Measurements from ENCODE around the gene ZFYVE28.

Gene ZFYVE28

DNA sequence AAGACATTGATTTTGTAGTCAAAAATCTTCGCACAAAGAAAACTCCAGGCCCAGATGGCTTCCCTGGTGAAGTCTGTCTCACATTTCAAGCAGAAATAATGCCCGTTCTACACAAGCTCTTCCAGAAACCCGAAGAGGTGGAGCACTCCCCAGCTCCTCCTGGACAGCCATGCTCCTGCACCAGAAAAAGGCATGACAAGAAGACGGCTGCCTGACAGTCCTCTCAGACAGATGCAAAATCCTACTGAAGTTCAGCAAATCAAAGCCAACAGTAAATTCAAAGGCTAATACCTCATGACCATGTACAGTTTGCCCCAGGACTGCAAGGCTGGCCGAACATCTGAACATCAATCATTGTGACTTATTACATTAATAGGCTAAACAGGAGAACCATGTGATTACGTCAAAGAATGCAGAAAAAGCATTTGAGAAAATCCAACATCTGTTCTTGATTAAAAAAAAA, 125.8 kb downstream of the ZFYVE28 start:
- no peaks in the 10 kb centered on the region for H3K36me3 ChIP-seq (ENCODE audit: control insufficient read depth, insufficient read depth, low read length)
- no peaks in the 10 kb centered on the region for H3K27me3 ChIP-seq (ENCODE audit: control insufficient read depth, insufficient read depth, low read length)
- no peaks in the 10 kb centered on the region for H3K4me1 ChIP-seq (ENCODE audit: control insufficient read depth, insufficient read depth, low read length)
- no peak overlapping the region for H3K4me3 ChIP-seq (ENCODE audit: low read depth, low read length)
- no peak overlapping the region for H3K27ac ChIP-seq (ENCODE audit: low read depth, low read length)
- H3K9me3 ChIP-seq (ENCODE audit: control insufficient read depth, insufficient read depth, low read length), result no peaks in the 10 kb centered on the region
- H3K9ac ChIP-seq (ENCODE audit: low read depth, low read length), result no peak overlapping the region

GRCh38 chr4:2291705-2292645, 126.5 kb downstream of the ZFYVE28 start:
- no peak overlapping the region for H3K9ac ChIP-seq (ENCODE audit: low read depth, low read length)
- H3K9me3 ChIP-seq (ENCODE audit: control insufficient read depth, insufficient read depth, low read length), result no peaks in the 10 kb centered on the region
- H3K4me3 ChIP-seq (ENCODE audit: low read depth, low read length), result no peak overlapping the region
- no peaks in the 10 kb centered on the region for H3K36me3 ChIP-seq (ENCODE audit: control insufficient read depth, insufficient read depth, low read length)
- H3K27ac ChIP-seq (ENCODE audit: low read depth, low read length), result no peak overlapping the region
- H3K27me3 ChIP-seq (ENCODE audit: control insufficient read depth, insufficient read depth, low read length), result no peaks in the 10 kb centered on the region
- H3K4me1 ChIP-seq (ENCODE audit: control insufficient read depth, insufficient read depth, low read length), result no peaks in the 10 kb centered on the region

- Histone ChIP-seq H3K36me3 (ENCODE audit: control insufficient read depth, insufficient read depth, low read length) (no peaks in the 10 kb centered on the region), H3K4me3 (ENCODE audit: low read depth, low read length) (no peak overlapping the region), H3K4me1 (ENCODE audit: control insufficient read depth, insufficient read depth, low read length) (no peaks in the 10 kb centered on the region), H3K9ac (ENCODE audit: low read depth, low read length) (no peak overlapping the region), H3K9me3 (ENCODE audit: control insufficient read depth, insufficient read depth, low read length) (no peaks in the 10 kb centered on the region), H3K27me3 (ENCODE audit: control insufficient read depth, insufficient read depth, low read length) (no peaks in the 10 kb centered on the region), H3K27ac (ENCODE audit: low read depth, low read length) (no peak overlapping the region)
These were observed 127.3 kb downstream of the ZFYVE28 start for GRCh38 chr4:2290974-2291704.

DNA sequence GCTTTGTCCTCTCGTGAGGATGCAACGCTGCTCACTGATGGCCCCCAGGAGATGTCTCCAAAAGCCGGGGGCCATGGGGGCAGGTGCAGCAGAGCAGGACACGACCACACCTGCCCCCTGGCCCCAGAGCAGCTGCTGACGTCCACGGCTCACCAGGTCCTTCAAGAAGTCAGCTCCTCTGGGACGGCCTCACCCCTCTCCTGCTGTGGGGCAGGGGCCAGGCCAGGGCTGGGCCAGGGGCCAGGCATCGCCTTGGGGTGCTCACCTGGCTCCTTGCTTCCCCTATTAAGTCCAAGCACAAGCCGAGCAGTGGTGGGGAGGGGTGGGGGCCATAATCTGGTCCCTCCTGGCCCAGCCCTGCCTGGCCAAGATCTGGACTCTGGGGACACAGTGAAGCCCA, 128.0 kb downstream of the ZFYVE28 start:
- Histone ChIP-seq H3K27me3 (ENCODE audit: control insufficient read depth, insufficient read depth, low read length) (no peaks in the 10 kb centered on the region), H3K4me3 (ENCODE audit: low read depth, low read length) (no peak overlapping the region), H3K36me3 (ENCODE audit: control insufficient read depth, insufficient read depth, low read length) (no peaks in the 10 kb centered on the region), H3K27ac (ENCODE audit: low read depth, low read length) (no peak overlapping the region), H3K4me1 (ENCODE audit: control insufficient read depth, insufficient read depth, low read length) (no peaks in the 10 kb centered on the region), H3K9ac (ENCODE audit: low read depth, low read length) (no peak overlapping the region), H3K9me3 (ENCODE audit: control insufficient read depth, insufficient read depth, low read length) (no peaks in the 10 kb centered on the region)

DNA sequence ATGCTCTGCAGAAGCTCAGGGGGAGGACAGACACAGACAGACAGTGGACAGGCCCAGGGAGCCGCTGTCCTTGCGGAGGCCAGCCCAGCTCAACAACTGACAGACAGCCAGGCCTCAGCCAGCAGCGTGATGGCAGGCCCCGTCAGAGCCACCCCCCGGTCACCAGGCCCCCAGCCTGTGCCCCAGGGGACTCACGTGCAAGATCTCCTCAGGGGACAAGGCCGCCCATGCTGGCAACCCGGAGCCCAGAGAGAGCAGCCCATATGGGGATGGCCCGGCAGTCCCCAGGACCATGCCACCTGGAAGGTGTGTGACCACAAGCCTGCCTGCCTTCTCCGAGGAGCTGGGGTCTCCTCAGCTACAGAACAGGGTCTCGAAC, 128.5 kb downstream of the ZFYVE28 start:
- Histone ChIP-seq H3K9ac (ENCODE audit: low read depth, low read length) (no peak overlapping the region), H3K4me3 (ENCODE audit: low read depth, low read length) (no peak overlapping the region), H3K27ac (ENCODE audit: low read depth, low read length) (no peak overlapping the region)

DNA sequence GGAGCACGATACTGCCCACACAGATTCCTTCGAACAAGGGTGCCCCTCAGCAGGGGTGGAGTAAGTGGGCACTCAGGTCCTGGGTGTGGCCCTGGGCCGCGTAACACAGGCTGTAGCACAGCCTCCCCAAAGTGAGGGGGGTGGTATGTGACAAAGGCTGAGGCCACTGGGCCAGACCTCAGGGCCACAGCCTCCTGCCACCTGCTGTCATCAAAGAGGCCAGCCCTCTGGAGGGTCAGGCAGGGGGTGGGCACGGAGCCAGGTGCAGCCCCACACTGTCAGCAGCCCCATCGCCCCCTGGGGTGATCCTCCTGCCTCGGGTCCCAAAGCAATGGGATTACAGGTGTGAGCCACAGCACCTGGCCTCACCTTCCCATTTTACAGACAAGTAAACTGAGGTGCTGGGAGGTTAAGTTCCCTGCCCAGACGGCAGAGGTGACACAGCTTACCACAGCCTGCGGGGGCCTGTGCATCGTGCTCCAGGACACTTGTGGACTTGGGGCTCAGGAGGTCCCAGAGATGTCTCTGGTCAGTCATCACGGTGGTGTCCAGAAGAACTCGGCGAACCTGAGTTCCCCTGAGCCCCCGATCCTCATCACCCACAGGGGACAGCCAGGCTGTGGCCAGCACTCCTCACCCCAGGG, 129.0 kb downstream of the ZFYVE28 start:
- H3K36me3 ChIP-seq (ENCODE audit: control insufficient read depth, insufficient read depth, low read length), result no peaks in the 10 kb centered on the region
- no peak overlapping the region for H3K4me3 ChIP-seq (ENCODE audit: low read depth, low read length)
- H3K9ac ChIP-seq (ENCODE audit: low read depth, low read length), result no peak overlapping the region
- H3K27me3 ChIP-seq (ENCODE audit: control insufficient read depth, insufficient read depth, low read length), result no peaks in the 10 kb centered on the region
- H3K4me1 ChIP-seq (ENCODE audit: control insufficient read depth, insufficient read depth, low read length), result no peaks in the 10 kb centered on the region
- H3K27ac ChIP-seq (ENCODE audit: low read depth, low read length), result no peak overlapping the region
- H3K9me3 ChIP-seq (ENCODE audit: control insufficient read depth, insufficient read depth, low read length), result no peaks in the 10 kb centered on the region

More for the DNA sequence above, 128.5 kb downstream of the ZFYVE28 start:
- Histone ChIP-seq H3K4me1 (ENCODE audit: control insufficient read depth, insufficient read depth, low read length) (no peaks in the 10 kb centered on the region), H3K27me3 (ENCODE audit: control insufficient read depth, insufficient read depth, low read length) (no peaks in the 10 kb centered on the region), H3K36me3 (ENCODE audit: control insufficient read depth, insufficient read depth, low read length) (no peaks in the 10 kb centered on the region), H3K9me3 (ENCODE audit: control insufficient read depth, insufficient read depth, low read length) (no peaks in the 10 kb centered on the region)

DNA sequence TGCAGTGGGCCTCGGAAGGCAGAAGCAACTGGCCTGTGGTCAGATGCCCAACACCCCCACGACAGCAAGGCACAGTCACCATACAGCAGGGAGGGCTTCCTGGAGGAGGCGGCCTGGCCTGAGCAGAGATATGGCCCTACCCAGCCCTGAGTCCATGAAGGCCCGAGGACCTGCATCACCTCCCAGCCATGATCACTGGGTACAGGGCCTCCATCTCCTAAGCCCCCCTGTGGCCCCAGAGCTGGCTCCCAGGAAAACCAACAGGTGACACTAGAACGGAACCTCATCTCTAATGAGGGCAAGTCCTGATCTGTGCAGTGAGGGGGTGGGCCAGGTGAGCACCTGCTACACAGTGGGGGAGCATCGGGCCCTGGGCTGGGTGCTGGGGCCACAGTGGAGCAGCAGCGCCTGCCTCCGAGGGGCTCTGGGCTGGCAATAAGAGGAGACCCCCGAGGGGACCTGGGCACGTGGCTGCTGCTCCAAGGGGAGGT, 130.3 kb downstream of the ZFYVE28 start:
- H3K9me3 ChIP-seq (ENCODE audit: control insufficient read depth, insufficient read depth, low read length), result no peaks in the 10 kb centered on the region
- no peaks in the 10 kb centered on the region for H3K36me3 ChIP-seq (ENCODE audit: control insufficient read depth, insufficient read depth, low read length)
- no peaks in the 10 kb centered on the region for H3K27me3 ChIP-seq (ENCODE audit: control insufficient read depth, insufficient read depth, low read length)
- no peak overlapping the region for H3K9ac ChIP-seq (ENCODE audit: low read depth, low read length)
- no peak overlapping the region for H3K27ac ChIP-seq (ENCODE audit: low read depth, low read length)
- no peak overlapping the region for H3K4me3 ChIP-seq (ENCODE audit: low read depth, low read length)
- no peaks in the 10 kb centered on the region for H3K4me1 ChIP-seq (ENCODE audit: control insufficient read depth, insufficient read depth, low read length)

GRCh38 chr4:2287594-2287915, 130.9 kb downstream of the ZFYVE28 start:
- H3K9ac ChIP-seq (ENCODE audit: low read depth, low read length), result no peak overlapping the region
- no peaks in the 10 kb centered on the region for H3K36me3 ChIP-seq (ENCODE audit: control insufficient read depth, insufficient read depth, low read length)
- no peaks in the 10 kb centered on the region for H3K27me3 ChIP-seq (ENCODE audit: control insufficient read depth, insufficient read depth, low read length)
- H3K27ac ChIP-seq (ENCODE audit: low read depth, low read length), result no peak overlapping the region
- H3K9me3 ChIP-seq (ENCODE audit: control insufficient read depth, insufficient read depth, low read length), result no peaks in the 10 kb centered on the region
- no peaks in the 10 kb centered on the region for H3K4me1 ChIP-seq (ENCODE audit: control insufficient read depth, insufficient read depth, low read length)
- H3K4me3 ChIP-seq (ENCODE audit: low read depth, low read length), result no peak overlapping the region

DNA sequence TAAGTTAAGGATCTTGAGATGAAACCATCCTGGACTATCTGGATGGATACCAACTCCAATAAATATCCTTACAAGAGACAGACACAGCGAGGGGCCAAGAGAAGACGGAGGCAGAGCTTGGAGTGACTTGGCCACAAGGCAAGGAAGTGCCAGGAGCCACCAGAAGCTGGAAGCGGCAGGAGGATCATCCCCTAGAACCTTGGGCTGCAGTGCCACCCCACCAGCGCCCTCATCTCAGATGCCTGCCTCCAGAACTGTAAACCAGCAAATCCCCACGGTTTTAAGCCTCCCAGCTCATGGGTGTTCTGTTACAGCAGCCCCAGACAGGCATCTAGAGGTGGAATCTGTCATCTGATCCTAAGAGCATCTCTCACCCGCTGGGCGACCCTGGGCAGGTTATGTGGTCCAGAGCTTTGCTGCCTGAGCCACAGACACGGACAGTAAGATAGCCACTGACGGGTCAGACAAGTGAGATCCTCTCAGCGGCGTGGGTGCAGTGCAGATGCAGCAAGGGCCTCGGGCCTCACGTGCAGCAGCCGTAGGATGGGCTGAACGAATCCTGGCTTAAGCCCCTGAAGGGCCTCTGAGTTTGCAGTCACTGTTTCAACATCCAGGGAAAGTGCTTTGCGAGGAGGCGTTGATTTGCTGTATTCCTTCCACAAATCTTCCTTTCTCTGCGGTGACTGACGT, 131.4 kb downstream of the ZFYVE28 start:
- H3K9ac ChIP-seq (ENCODE audit: low read depth, low read length), result no peak overlapping the region

GRCh38 chr4:2285613-2286381, 132.6 kb downstream of the ZFYVE28 start:
- no peaks in the 10 kb centered on the region for H3K27me3 ChIP-seq (ENCODE audit: control insufficient read depth, insufficient read depth, low read length)
- no peak overlapping the region for H3K9ac ChIP-seq (ENCODE audit: low read depth, low read length)
- H3K27ac ChIP-seq (ENCODE audit: low read depth, low read length), result no peak overlapping the region
- H3K4me3 ChIP-seq (ENCODE audit: low read depth, low read length), result no peak overlapping the region
- H3K9me3 ChIP-seq (ENCODE audit: control insufficient read depth, insufficient read depth, low read length), result no peaks in the 10 kb centered on the region
- no peaks in the 10 kb centered on the region for H3K36me3 ChIP-seq (ENCODE audit: control insufficient read depth, insufficient read depth, low read length)
- H3K4me1 ChIP-seq (ENCODE audit: control insufficient read depth, insufficient read depth, low read length), result no peaks in the 10 kb centered on the region

More for the DNA sequence above, 131.4 kb downstream of the ZFYVE28 start:
- H3K4me1 ChIP-seq (ENCODE audit: control insufficient read depth, insufficient read depth, low read length), result no peaks in the 10 kb centered on the region
- no peak overlapping the region for H3K27ac ChIP-seq (ENCODE audit: low read depth, low read length)
- H3K27me3 ChIP-seq (ENCODE audit: control insufficient read depth, insufficient read depth, low read length), result no peaks in the 10 kb centered on the region
- H3K4me3 ChIP-seq (ENCODE audit: low read depth, low read length), result no peak overlapping the region
- H3K9me3 ChIP-seq (ENCODE audit: control insufficient read depth, insufficient read depth, low read length), result no peaks in the 10 kb centered on the region
- no peaks in the 10 kb centered on the region for H3K36me3 ChIP-seq (ENCODE audit: control insufficient read depth, insufficient read depth, low read length)
